Astrocyte of the cerebellum (primary cell): ENCODE measurements around the gene PAPPA.

Source experiments
- DNase-seq: peaks from one replicate; pipeline ENCODE4 v3.0.0-alpha.2; 2011; ENCODE audit warnings: low read depth
- H3K4me3 ChIP-seq: 2 replicates; pipeline ENCODE4 v1.5.1; 2011; ENCODE audit warnings: mild to moderate bottlenecking, low read depth, low read length, moderate library complexity
- CTCF ChIP-seq: IDR thresholded peaks from 2 replicates; pipeline ENCODE4 v1.5.1; 2012; ENCODE audit warnings: low read length, low read depth, moderate library complexity, mild to moderate bottlenecking; ENCODE audit errors: missing control alignments
- in situ Hi-C: cut with HindIII; loops from 2 replicates; pipeline ENCODE4 v1.10.0; 2017; ENCODE audit warnings: low sequenced_read_pairs

The PAPPA gene

DNA sequence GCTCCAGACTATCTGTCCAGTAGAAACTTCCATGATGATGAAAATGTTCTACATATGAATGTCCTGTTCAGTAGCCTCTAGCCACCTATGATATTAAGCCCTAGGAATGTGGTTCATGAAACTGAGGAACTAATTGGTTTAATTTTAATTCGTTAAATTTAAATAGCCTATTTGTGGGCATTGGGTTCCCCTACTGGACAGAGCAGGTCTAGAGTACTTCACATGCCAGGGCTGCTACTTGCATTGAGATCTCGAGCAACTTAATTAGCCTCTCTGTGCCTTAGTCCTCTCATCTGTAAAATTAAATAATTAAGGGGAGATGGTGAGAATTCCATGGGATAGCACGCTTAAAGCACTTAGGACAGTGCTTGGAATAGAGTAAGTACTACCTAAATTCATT, 160.0 kb downstream of the PAPPA start:
- TF ChIP-seq CTCF: peak; percentile 22
- in situ Hi-C loops: no loop called here
- H3K4me3 ChIP-seq: no peak overlapping the region
- DNase-seq: no peak

GRCh38 chr9:116316246-116316645, 162.7 kb downstream of the PAPPA start:
- in situ Hi-C loops: no loop called here
- no peak overlapping the region for H3K4me3 ChIP-seq
- no peak for TF ChIP-seq CTCF
- no peak for DNase-seq

- TF ChIP-seq CTCF: no peak
- in situ Hi-C loops: no loop called here
- no peak overlapping the region for H3K4me3 ChIP-seq
- DNase-seq: no peak
Observed at GRCh38 chr9:116317503-116317902, 163.9 kb downstream of the PAPPA start.

DNA sequence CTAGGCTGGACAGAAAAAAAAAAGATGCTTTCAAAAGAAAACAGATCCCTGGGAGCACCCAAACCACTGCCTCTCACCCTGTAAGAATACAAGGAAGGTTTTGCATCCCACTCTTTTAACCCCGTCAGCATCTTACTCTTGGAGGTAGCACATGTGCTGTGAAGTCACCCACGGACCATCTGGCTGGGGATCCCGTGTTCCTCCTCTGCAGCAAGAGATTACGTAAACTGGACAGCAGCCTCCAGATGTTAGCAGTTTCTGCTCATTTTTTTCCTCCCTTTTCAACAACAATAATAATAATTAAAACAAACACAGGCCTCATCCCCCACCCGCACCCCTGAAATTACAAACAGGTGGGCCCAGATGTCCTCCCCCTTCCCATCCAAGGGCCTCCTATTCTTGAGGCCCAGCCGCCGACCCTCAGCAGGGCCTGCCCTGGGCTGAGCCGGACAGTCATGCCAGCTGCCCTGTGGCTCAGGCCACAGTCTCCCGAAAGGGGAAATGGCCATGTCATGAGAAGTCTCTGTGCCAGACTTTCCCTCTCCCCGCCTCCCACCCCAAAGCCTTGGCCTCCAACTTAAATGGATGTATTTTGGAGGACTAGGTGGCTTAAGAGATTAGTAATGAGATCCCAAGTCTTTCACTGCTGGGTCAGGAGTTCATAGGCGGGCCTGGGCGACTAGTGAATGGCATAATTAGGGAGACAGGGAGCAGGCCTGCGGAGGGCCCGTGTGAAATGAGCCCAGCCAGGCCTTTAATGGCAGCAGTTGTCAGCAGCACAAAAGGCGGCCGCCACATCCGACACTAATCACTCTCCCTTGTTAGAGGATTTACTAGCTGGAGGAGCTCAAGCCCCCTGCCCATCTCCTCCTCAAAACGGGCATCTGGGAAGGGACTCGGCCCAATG, 165.1 kb downstream of the PAPPA start:
- no peak overlapping the region for H3K4me3 ChIP-seq
- DNase-seq: no peak
- TF ChIP-seq CTCF: no peak
- in situ Hi-C loops: no loop called here

DNA sequence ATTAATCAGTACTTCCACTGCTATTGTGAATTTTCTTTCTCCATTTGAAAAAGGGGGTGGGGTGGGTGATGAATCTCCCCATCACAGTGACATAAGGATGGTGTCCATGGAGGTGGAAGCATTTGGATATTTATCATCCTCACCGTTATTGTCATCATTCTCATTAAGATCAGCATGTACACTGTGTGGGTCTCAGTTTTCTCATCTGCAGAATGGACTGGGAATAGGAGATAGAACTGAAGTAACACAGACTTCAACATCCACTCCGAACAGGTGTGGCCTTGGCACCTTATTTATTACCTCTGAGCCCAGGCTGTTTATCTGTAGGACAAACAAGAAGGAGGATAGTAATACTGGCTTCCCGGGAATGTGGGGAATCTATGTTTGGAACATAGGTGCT, 165.9 kb downstream of the PAPPA start:
- no peak for DNase-seq
- TF ChIP-seq CTCF: no peak
- in situ Hi-C loops: no loop called here
- H3K4me3 ChIP-seq: no peak overlapping the region

DNA sequence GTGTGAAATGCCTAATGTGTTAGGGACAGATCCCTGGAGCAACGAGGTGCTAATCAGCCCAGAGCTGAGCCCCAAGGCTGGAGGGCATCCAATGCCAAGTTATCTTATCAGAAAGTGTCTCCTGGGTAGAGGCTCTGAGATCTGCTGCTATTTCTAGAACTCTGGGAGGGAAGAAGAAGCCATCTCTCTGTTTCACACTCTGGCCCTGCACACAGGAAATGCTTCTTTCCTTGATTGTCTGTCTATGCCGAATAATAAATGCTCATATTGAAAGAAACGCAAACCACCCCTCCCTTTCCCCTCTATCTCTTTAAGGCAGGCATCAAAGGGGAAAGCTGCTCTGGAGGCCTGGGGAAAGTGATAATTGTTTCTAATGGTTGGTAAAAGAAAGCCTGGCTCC, 166.7 kb downstream of the PAPPA start:
- DNase-seq: no peak
- H3K4me3 ChIP-seq: no peak overlapping the region
- in situ Hi-C loops: no loop called here
- TF ChIP-seq CTCF: no peak
